Stimulated activated memory B cell treated with anti-CD40 and anti-IgM and Interleukin-4, amounts not matched to agents 10 μg/mL and 1 μg/mL and 100 μg/mL, for 72 hours (primary cell): ENCODE measurements around the gene PZP.
"Not testable (repeated sequence)": the region's sequence is repeated elsewhere in the genome, so short reads cannot be mapped to it uniquely, and the experiment has no call there.

Source experiments
- ATAC-seq: fragments of 150-1000 bp; cut with Tn5 transposase; 2 replicates; pipeline ENCODE4 v1.10.0; 2021
- H3K27ac Mint-ChIP-seq: one replicate; pipeline ENCODE4 v1.8.0; 2022; ENCODE audit warnings: mild to moderate bottlenecking, mixed read lengths
- H3K27me3 Mint-ChIP-seq: one replicate; pipeline ENCODE4 v1.8.0; 2022; ENCODE audit warnings: mixed read lengths
- H3K36me3 Mint-ChIP-seq: one replicate; pipeline ENCODE4 v1.8.0; 2022; ENCODE audit warnings: mixed read lengths
- H3K4me1 Mint-ChIP-seq: one replicate; pipeline ENCODE4 v1.8.0; 2022; ENCODE audit warnings: mixed read lengths
- H3K4me3 Mint-ChIP-seq: one replicate; pipeline ENCODE4 v1.8.0; 2022; ENCODE audit warnings: mild to moderate bottlenecking, moderate library complexity, mixed read lengths
- H3K9me3 Mint-ChIP-seq: one replicate; pipeline ENCODE4 v1.8.0; 2022; ENCODE audit warnings: mixed read lengths

PZP gene

DNA sequence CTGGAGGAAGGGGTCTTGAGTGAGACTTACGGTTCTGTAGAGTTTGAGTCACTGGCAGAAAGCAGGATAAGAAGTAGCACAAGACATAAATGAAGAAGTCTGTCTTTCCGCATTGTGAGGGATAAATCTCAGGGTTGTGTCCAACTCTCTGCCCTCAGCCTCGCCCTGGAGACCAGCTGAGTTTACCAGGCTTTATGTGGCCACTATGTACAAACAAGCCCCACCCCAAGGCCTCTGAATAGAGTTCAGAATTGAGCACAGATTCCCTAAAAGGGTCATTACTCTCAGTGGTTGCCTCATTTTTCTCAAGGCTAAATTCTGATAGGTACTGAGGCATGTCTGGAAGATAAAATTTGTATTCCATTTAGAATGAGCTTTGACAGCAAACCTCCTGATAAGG, at the start of gene PZP:
Gene PZP, minus strand, starts transcription at position 167 of the 400 bp plus-strand sequence. Its CDS starts 54 bp downstream, at position 113.
- peaks cover 4% of the 10 kb centered on the region for H3K9me3 Mint-ChIP-seq
- H3K36me3 Mint-ChIP-seq = no peaks in the 10 kb centered on the region
- H3K27me3 Mint-ChIP-seq = peaks cover 17% of the 10 kb centered on the region
- H3K27ac Mint-ChIP-seq = no peak within 1 kb of the TSS
- no peaks in the 10 kb centered on the region for H3K4me1 Mint-ChIP-seq
- no peak within 1 kb of the TSS for H3K4me3 Mint-ChIP-seq
- ATAC-seq = no peak

DNA sequence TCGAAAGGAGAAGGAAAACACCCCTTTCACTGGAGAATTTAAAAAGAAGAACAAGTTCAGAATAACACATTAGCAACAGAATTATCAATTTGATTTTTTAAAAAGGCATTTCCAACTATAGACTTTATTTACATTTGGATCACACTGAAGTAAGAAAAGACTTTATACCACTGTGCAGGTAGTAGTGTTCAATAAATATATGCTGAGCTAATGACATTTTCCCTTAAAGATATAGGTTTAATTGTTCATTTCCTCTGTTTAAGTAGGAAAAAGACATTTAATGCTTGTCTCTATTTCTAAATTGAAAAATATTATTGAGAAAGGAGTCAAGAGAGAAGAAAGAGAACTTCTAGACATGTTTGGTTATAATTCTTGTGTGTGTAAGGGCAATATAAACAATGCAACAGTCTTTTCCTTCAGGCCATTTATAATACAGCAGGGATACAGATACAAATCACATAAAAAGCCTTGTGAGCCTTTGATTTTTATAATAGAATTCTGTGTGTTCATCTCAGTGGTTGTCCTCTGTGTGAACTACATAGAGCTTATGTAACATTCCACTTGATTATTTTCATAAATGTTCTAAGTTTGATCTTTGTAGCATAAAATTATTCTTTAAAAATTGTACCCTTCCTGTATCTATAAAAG, 48.7 kb upstream of the PZP start:
- Mint-ChIP-seq H3K9me3 (peaks cover 6% of the 10 kb centered on the region), H3K4me3 (no peak overlapping the region), H3K36me3 (no peaks in the 10 kb centered on the region), H3K4me1 (no peaks in the 10 kb centered on the region), H3K27me3 (peaks cover 8% of the 10 kb centered on the region), H3K27ac (no peak overlapping the region)
- no peak for ATAC-seq

DNA sequence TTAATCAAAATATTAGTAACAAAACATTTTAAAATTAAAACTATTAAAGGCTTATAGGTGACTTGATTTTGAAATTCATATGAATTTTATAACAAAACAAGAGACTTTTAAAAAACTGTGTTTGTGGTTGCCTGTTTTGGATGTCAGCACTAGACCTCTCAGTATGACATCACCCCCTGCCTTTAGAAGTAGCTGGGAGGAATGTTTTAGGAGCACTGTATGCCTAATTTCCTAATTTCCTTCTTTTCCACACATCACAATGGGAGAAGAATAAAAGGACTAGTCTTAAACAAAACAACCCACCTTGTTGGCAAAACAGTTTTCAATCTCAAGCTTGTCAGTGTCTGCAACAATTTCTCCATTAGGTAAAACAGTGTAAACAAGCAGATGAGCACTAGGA, 48.1 kb upstream of the PZP start:
- Mint-ChIP-seq H3K9me3 (peaks cover 6% of the 10 kb centered on the region), H3K4me3 (no peak overlapping the region), H3K27me3 (peaks cover 13% of the 10 kb centered on the region), H3K27ac (no peak overlapping the region), H3K36me3 (no peaks in the 10 kb centered on the region), H3K4me1 (no peaks in the 10 kb centered on the region)
- ATAC-seq = no peak

DNA sequence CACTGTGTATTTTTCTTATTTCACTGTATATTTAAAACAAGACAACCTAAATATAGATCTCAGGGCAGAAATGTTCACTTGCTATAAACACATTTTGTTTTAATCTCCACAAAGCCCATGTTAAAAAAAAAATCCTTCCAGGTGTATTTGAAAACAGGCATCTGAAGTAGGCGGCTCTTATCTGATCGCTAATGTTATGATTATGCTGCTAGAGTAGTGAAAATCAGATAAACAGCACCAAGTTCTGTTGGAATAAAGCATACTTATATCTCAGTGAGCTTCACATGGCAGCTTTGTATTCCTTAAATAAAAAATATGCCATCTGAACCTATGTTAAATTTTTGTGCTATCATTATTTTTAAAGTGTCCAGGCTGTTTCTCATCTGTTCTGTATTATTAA, 47.6 kb upstream of the PZP start:
- peaks cover 6% of the 10 kb centered on the region for H3K9me3 Mint-ChIP-seq
- H3K4me3 Mint-ChIP-seq = no peak overlapping the region
- no peak overlapping the region for H3K27ac Mint-ChIP-seq
- no peaks in the 10 kb centered on the region for H3K4me1 Mint-ChIP-seq
- H3K27me3 Mint-ChIP-seq = peaks cover 18% of the 10 kb centered on the region
- no peaks in the 10 kb centered on the region for H3K36me3 Mint-ChIP-seq
- ATAC-seq = no peak

DNA sequence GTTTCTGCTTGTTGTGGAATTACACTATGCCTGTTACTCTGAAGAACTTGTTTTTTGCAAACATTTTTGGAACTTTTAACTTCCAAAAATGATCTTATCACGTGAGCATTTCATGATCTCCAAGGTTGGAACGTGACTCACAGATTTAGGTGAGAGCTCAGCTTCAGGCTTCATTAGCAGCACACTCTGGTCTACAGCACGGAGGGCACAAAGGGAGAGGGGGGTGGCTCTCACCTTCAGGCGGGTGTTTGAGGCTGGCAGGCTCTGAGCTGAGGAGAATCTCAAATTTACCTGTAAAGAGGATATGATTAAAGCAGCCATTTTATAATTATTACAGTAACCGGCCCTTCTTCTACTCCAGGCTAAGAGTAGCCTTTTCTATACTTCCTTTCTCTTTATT, 45.3 kb upstream of the PZP start:
- H3K4me1 Mint-ChIP-seq = no peaks in the 10 kb centered on the region
- H3K36me3 Mint-ChIP-seq = no peaks in the 10 kb centered on the region
- peaks cover 42% of the 10 kb centered on the region for H3K27me3 Mint-ChIP-seq
- no peak overlapping the region for H3K4me3 Mint-ChIP-seq
- no peak for ATAC-seq
- H3K27ac Mint-ChIP-seq = no peak overlapping the region
- peaks cover 8% of the 10 kb centered on the region for H3K9me3 Mint-ChIP-seq

DNA sequence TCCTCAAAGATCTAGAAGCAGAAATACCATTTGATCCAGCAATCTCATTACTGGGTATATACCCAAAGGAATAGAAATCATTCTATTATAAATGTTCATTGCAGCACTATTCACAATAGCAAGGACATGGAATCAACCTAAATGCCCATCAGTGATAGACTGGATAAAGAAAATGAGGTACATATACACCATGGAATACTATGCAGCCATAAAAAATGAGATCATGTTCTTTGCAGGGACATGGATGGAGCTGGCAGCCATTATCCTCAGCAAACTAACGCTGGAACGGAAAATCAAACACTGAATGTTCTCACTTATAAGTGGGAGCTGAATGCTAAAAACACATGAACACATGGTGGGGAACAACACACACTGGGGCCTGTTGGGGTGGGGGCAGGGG, 44.6 kb upstream of the PZP start:
- ATAC-seq, H3K4me1 Mint-ChIP-seq: not testable (repeated sequence)

DNA sequence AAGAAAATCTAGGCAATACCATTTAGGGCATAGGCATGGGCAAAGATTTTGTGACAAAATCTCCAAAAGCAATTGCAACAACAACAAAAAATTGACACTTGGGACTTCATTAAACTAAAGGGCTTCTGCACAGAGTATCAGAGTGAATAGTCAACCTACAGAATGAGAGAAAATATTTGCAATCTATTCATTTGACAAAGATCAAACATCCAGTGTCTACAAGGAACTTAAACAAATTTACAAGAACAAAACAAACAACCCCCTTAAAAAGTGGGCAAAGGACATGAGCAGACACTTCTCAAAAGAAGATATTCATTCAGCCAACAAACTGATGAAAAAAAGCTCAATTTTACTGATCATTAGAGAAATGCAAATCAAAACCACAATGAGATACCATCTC, 44.1 kb upstream of the PZP start:
- no peak for ATAC-seq
- Mint-ChIP-seq H3K4me3 (no peak overlapping the region), H3K4me1 (no peaks in the 10 kb centered on the region), H3K27me3 (peaks cover 54% of the 10 kb centered on the region), H3K9me3 (peaks cover 8% of the 10 kb centered on the region), H3K27ac (no peak overlapping the region), H3K36me3 (no peaks in the 10 kb centered on the region)

More for the DNA sequence above, 44.6 kb upstream of the PZP start:
- not testable (repeated sequence) for H3K27ac Mint-ChIP-seq, H3K4me3 Mint-ChIP-seq, H3K36me3 Mint-ChIP-seq, H3K9me3 Mint-ChIP-seq
- H3K27me3 Mint-ChIP-seq = peaks cover 49% of the 10 kb centered on the region

DNA sequence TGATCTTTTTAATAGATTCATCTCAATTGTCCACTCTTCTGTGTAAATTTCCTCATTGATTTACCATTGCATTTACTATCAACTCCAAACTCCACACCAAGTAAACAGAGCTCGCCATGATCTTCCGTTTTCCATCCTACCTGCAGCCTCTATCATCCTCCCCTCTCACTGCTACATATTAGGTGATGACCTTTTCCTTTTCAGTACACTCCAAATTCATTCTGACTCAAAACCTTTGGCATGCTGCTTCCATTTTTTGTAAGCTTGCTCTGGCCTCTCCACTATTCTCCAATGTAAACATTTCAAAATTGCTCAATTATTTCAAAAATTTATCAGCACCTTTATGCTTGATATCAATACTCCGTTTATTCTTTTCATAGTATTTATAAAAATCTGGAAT, 40.2 kb upstream of the PZP start:
- peaks cover 73% of the 10 kb centered on the region for H3K27me3 Mint-ChIP-seq
- no peak for ATAC-seq
- H3K36me3 Mint-ChIP-seq = no peaks in the 10 kb centered on the region
- H3K4me1 Mint-ChIP-seq = no peaks in the 10 kb centered on the region
- H3K9me3 Mint-ChIP-seq = peaks cover 8% of the 10 kb centered on the region
- H3K4me3 Mint-ChIP-seq = no peak overlapping the region
- H3K27ac Mint-ChIP-seq = no peak overlapping the region

DNA sequence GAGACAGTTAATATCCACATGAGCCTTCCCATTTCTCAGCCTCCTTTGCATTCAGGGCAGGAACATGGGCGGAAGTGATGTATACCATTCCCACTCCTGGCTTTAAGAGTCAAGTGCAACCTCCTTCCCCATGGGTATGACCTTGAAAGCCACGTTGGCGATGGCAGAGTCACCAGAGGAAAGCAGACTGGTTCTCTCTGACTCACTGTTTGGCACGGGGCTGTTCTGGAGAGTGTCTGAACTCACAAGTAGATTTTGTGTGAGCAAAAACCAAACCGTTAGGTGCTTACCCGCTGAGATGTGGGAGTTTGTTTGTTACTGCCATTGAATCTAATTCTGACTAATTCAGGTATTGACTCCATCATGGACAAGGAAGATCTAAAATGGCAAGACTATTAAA, 36.7 kb upstream of the PZP start:
- Mint-ChIP-seq H3K9me3 (no peaks in the 10 kb centered on the region), H3K4me1 (peaks cover 6% of the 10 kb centered on the region), H3K4me3 (no peak overlapping the region), H3K27me3 (peaks cover 52% of the 10 kb centered on the region), H3K36me3 (peaks cover 5% of the 10 kb centered on the region), H3K27ac (no peak overlapping the region)
- peak; percentile 87 for ATAC-seq

DNA sequence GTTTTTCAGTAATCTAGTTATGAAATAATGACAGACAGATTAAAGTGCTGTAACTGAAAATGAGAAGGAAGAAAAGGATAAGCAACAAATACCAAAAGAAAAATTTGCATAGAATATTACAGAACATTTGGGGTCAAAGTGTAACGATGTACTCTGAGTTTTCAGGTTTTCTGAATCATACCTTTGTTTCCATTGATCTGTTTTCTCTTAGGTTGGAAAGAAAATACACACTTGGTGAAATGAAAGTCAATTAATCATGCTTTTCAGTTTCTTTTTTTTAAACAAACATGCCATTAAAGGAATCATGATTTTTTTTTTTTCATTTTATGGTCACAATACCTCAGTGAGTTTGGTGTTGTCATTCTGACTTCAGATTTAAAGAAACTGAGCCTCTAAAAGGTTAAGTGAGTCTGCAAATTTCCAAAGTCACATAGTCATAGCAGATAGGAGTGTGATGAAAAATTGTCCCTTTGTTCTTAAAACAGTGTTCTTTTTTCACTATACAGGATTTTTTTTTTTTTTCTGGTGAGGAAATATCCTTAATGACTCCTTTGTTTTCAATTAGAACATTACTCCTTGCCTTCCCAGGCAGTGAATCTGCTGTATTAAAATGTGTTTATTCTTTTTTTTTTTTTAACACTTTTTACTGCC, 35.9 kb upstream of the PZP start:
- H3K36me3 Mint-ChIP-seq = peaks cover 6% of the 10 kb centered on the region
- H3K27me3 Mint-ChIP-seq = peaks cover 47% of the 10 kb centered on the region
- peaks cover 8% of the 10 kb centered on the region for H3K4me1 Mint-ChIP-seq
- no peak for ATAC-seq
- no peak overlapping the region for H3K27ac Mint-ChIP-seq
- no peaks in the 10 kb centered on the region for H3K9me3 Mint-ChIP-seq
- H3K4me3 Mint-ChIP-seq = no peak overlapping the region

DNA sequence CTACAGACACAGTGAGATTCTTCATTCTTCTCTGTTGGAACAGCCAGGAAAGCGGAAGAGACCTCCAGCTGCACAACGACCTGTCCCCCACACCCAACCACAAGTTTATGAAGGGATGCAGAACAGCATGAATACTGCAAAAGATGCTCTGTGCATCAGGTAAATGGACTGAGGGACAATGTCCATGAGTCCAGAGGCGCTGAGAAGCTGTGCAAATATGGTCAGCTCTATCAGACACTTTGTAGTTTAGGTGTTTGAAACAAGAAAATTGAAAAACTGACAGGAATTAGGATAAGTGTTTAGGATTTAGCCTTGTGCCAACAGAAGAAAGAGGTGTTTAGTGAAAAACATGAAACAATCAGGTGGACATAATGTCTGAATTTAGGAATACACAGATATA, 33.1 kb upstream of the PZP start:
- no peak overlapping the region for H3K27ac Mint-ChIP-seq
- H3K27me3 Mint-ChIP-seq = peaks cover 33% of the 10 kb centered on the region
- peaks cover 8% of the 10 kb centered on the region for H3K4me1 Mint-ChIP-seq
- no peak overlapping the region for H3K4me3 Mint-ChIP-seq
- no peak for ATAC-seq
- no peaks in the 10 kb centered on the region for H3K9me3 Mint-ChIP-seq
- H3K36me3 Mint-ChIP-seq = peaks cover 6% of the 10 kb centered on the region

DNA sequence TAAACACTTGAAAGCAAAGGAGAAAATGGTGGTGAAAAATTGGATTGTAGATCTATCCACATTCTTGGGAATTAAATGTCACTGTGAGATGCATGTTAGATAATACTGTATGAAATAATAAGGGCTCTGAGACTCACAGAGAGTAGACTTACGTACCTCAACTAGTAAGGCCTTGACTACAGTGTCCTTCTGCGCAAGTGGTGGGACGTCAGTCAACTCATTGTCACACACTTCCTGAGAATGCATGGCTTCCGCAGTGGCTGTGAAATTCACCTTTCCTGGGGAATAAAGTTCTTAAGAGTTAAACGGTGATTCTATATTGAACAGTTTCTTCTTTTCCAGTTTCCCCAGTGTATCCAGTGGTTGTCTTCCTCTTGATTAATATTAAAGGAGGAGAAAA, 32.6 kb upstream of the PZP start:
- no peak overlapping the region for H3K27ac Mint-ChIP-seq
- H3K9me3 Mint-ChIP-seq = no peaks in the 10 kb centered on the region
- H3K27me3 Mint-ChIP-seq = peaks cover 28% of the 10 kb centered on the region
- peaks cover 8% of the 10 kb centered on the region for H3K4me1 Mint-ChIP-seq
- H3K36me3 Mint-ChIP-seq = peaks cover 6% of the 10 kb centered on the region
- peak overlapping the region; percentile 93 for H3K4me3 Mint-ChIP-seq
- ATAC-seq = no peak

DNA sequence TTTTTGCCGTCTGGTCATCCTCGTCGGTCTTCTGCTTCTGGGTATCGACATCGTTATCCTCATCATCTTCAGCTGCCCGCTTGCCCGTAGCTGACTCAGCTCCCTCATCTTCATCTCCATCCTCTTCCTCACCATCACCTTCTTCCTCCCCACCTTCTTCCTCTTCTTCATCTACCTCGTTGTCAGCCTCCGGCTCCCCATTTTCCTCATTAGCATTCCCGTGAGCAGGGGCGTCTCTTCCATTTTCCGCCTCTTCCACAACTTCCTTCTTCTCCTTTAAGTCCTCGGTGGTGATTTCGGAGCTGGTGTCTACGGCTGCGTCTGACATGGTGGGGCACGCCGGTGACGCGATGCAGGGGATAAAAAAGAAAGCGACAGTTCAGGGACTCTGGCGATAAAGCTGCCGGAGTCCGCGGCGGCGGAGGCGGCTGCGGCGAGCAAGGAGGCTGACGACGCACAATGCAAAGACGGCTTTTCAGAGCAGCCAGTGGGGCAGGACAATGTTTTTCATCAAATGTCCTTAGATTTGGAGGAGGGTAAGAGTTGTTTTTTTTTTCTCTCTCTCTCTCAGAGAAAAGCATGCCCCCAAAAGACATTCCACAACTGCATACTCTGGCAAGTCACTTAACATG, 31.9 kb upstream of the PZP start:
- not testable (repeated sequence) for H3K9me3 Mint-ChIP-seq
- ATAC-seq = peak; percentile 57

DNA sequence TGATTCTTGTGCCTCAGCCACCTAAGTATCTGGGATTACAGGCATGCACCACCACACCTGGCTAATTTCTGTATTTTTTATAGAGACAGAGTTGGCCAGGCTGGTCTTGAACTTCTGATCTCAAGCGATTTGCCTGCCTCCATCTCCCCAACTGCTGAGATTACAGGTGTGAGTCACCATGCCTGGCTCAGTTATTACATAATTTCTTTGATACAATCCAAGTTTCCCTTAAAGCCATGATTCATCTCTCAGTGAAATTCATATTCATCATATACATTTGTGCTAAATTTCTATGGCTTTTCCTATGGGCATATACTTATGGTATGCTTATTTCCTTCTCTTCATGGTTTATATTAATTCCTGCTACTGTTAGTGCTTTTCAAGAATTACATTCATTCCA, 29.1 kb upstream of the PZP start:
- peaks cover 8% of the 10 kb centered on the region for H3K4me1 Mint-ChIP-seq
- no peaks in the 10 kb centered on the region for H3K9me3 Mint-ChIP-seq
- no peak overlapping the region for H3K27ac Mint-ChIP-seq
- no peak overlapping the region for H3K4me3 Mint-ChIP-seq
- H3K27me3 Mint-ChIP-seq = peaks cover 27% of the 10 kb centered on the region
- peaks cover 6% of the 10 kb centered on the region for H3K36me3 Mint-ChIP-seq
- ATAC-seq = no peak

More for the DNA sequence above, 31.9 kb upstream of the PZP start:
- Mint-ChIP-seq H3K27me3 (peaks cover 22% of the 10 kb centered on the region), H3K4me3 (peak overlapping the region; percentile 93), H3K27ac (peak overlapping the region; percentile 85)
- not testable (repeated sequence) for H3K4me1 Mint-ChIP-seq, H3K36me3 Mint-ChIP-seq

DNA sequence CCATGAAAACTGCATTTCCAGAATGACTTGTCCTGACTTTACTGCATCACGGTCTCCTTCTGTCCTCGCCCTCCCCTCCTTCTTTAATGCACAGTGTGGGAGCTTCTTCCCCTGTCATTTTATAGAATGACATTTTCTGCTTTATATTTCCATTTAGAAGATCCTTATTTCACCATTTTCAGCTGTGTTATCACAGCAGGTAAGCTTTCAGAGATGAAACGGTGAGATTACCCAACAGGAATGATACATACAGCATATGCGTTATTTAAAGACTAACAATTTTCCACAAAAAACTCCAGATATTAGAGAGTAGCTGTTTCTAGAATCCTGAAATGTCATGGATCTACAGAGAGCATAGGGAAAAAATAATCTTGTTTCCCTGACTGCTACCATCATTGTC, 27.3 kb upstream of the PZP start:
- ATAC-seq = no peak
- Mint-ChIP-seq H3K27me3 (peaks cover 33% of the 10 kb centered on the region), H3K4me3 (no peak overlapping the region), H3K27ac (no peak overlapping the region), H3K36me3 (peaks cover 6% of the 10 kb centered on the region), H3K9me3 (no peaks in the 10 kb centered on the region), H3K4me1 (peaks cover 8% of the 10 kb centered on the region)

DNA sequence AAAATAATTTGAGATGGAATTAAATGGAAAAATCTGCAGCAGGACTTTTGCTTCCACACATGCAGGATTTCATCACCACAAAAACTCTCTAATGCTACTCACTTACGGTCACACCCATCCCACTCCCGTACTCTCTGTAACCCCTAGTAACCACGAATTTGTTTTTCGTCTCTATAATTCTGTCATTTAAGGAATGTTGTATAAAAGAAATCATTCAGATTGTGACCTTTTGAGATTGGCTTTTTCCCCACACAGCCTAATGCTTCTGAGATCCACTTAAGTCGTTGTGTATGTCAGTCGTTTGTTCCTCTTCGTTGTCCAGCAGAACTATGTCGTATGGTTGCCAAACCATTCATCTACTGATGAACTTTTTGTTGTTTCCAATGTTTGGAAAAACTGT, 19.8 kb upstream of the PZP start:
- Mint-ChIP-seq H3K9me3 (no peaks in the 10 kb centered on the region), H3K36me3 (no peaks in the 10 kb centered on the region), H3K27me3 (peaks cover 50% of the 10 kb centered on the region), H3K4me3 (no peak overlapping the region), H3K4me1 (no peaks in the 10 kb centered on the region), H3K27ac (no peak overlapping the region)
- ATAC-seq = no peak
